ENCODE measurements around the gene SH3BP2. TPM values are rescaled to one million over a fixed set of nuclear protein-coding genes. Genes with fewer than 3 reads are reported as not detected.

The SH3BP2 gene
- total and polyA plus RNA-seq, 10 of the 15 experiments (the other 5 are each of a cell fraction or from before 2014, with no cell fraction given): 1.1 to 61.8 (median 23.9) TPM

DNA sequence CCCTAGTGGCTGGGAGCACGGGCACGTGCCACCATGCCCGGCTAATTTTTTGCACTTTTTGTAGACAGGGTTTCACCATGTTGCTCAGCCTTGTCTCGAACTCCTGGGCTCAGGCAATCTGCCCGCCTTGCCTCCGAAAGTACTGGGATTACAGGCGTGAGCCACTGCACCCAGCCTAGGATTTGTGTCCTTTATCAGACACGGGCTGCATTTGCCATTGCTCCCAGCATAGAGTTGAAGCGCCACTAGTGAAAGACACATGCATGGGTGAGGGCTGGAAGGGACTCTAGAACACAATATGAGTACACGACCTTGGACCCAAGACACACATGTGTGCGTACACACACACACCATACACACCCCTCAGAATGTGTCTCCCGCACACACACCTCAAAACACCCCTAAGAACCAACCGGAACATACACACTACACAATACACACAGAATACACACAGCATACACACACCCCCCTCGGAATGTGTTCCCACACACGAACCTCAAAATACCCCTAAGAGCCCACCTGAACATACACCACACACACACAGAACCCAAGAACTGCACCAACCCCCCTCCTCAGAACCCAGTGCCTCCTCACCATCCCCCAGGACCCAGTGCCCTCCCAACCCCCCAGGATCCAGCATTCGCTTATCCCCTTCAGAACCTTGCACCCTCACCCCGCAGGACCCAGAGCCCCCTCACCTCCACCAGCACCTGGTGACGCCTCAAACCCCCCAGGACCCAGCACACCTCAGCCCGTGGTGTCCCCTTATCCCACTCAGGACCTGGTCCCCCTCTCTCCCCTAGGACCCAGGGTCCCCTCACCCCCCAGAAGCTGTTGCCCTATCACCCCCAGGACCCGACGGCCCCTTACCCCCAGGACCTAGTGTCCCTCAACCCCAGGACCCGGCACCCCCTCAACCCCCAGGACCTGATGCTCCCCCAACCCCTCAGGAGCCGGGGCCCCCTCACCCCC lies 37.8 kb upstream of the SH3BP2 start (continued):
- TF ChIP-seq, protein P1, sequence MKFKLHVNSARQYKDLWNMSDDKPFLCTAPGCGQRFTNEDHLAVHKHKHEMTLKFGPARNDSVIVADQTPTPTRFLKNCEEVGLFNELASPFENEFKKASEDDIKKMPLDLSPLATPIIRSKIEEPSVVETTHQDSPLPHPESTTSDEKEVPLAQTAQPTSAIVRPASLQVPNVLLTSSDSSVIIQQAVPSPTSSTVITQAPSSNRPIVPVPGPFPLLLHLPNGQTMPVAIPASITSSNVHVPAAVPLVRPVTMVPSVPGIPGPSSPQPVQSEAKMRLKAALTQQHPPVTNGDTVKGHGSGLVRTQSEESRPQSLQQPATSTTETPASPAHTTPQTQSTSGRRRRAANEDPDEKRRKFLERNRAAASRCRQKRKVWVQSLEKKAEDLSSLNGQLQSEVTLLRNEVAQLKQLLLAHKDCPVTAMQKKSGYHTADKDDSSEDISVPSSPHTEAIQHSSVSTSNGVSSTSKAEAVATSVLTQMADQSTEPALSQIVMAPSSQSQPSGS (IDR thresholded peaks at IDR 0.05; ENCODE audit: low read length): no peak
- TF ChIP-seq ZNF622 (IDR thresholded peaks at IDR 0.05) (no peak), SRF (IDR thresholded peaks at IDR 0.05; ENCODE audit: low read depth in 2 of 2, low read length in 2 of 2) (no peak), MYB (IDR thresholded peaks at IDR 0.05; ENCODE audit: borderline replicate concordance, low read depth, low read length) (no peak)
- TF ChIP-seq, protein P2, sequence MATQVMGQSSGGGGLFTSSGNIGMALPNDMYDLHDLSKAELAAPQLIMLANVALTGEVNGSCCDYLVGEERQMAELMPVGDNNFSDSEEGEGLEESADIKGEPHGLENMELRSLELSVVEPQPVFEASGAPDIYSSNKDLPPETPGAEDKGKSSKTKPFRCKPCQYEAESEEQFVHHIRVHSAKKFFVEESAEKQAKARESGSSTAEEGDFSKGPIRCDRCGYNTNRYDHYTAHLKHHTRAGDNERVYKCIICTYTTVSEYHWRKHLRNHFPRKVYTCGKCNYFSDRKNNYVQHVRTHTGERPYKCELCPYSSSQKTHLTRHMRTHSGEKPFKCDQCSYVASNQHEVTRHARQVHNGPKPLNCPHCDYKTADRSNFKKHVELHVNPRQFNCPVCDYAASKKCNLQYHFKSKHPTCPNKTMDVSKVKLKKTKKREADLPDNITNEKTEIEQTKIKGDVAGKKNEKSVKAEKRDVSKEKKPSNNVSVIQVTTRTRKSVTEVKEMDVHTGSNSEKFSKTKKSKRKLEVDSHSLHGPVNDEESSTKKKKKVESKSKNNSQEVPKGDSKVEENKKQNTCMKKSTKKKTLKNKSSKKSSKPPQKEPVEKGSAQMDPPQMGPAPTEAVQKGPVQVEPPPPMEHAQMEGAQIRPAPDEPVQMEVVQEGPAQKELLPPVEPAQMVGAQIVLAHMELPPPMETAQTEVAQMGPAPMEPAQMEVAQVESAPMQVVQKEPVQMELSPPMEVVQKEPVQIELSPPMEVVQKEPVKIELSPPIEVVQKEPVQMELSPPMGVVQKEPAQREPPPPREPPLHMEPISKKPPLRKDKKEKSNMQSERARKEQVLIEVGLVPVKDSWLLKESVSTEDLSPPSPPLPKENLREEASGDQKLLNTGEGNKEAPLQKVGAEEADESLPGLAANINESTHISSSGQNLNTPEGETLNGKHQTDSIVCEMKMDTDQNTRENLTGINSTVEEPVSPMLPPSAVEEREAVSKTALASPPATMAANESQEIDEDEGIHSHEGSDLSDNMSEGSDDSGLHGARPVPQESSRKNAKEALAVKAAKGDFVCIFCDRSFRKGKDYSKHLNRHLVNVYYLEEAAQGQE (IDR thresholded peaks at IDR 0.05; ENCODE audit: low read depth, low read length): no peak
